Measurements from ENCODE around the gene ETV2.

The ETV2 gene

GRCh38 chr19:35612559-35613321 is 28.8 kb upstream of the ETV2 start, which contains the start of gene HAUS5:
TSS of gene HAUS5 (plus strand) at chr19:35612735. CDS start at chr19:35612795, 60 bp downstream.
- no peaks in the 10 kb centered on the region for H3K36me3 ChIP-seq (ENCODE audit: control insufficient read depth, insufficient read depth, low read length)
- H3K27me3 ChIP-seq (ENCODE audit: control insufficient read depth, insufficient read depth, low read length), result no peaks in the 10 kb centered on the region
- peak within 1 kb of the TSS; percentile 66 for H3K4me3 ChIP-seq (ENCODE audit: low read length)
- peak within 1 kb of the TSS; percentile 95 for H3K9ac ChIP-seq (ENCODE audit: low read length)
- peaks cover 13% of the 10 kb centered on the region for H3K4me1 ChIP-seq (ENCODE audit: control insufficient read depth, insufficient read depth, low read length)
- no peaks in the 10 kb centered on the region for H3K9me3 ChIP-seq (ENCODE audit: control insufficient read depth, low read length)

GRCh38 chr19:35613574-35613973 is 28.0 kb upstream of the ETV2 start:
- Histone ChIP-seq H3K9me3 (ENCODE audit: control insufficient read depth, low read length) (no peaks in the 10 kb centered on the region), H3K4me3 (ENCODE audit: low read length) (no peak overlapping the region), H3K9ac (ENCODE audit: low read length) (no peak overlapping the region), H3K27me3 (ENCODE audit: control insufficient read depth, insufficient read depth, low read length) (no peaks in the 10 kb centered on the region), H3K36me3 (ENCODE audit: control insufficient read depth, insufficient read depth, low read length) (no peaks in the 10 kb centered on the region), H3K4me1 (ENCODE audit: control insufficient read depth, insufficient read depth, low read length) (peaks cover 13% of the 10 kb centered on the region)

- H3K27me3 ChIP-seq (ENCODE audit: control insufficient read depth, insufficient read depth, low read length), result no peaks in the 10 kb centered on the region
- H3K36me3 ChIP-seq (ENCODE audit: control insufficient read depth, insufficient read depth, low read length), result no peaks in the 10 kb centered on the region
- no peaks in the 10 kb centered on the region for H3K9me3 ChIP-seq (ENCODE audit: control insufficient read depth, low read length)
- H3K9ac ChIP-seq (ENCODE audit: low read length), result no peak overlapping the region
- no peak overlapping the region for H3K4me3 ChIP-seq (ENCODE audit: low read length)
- H3K4me1 ChIP-seq (ENCODE audit: control insufficient read depth, insufficient read depth, low read length), result peaks cover 13% of the 10 kb centered on the region
Observed at GRCh38 chr19:35615036-35615435, 26.5 kb upstream of the ETV2 start.

- H3K4me1 ChIP-seq (ENCODE audit: control insufficient read depth, insufficient read depth, low read length), result no peaks in the 10 kb centered on the region
- no peak overlapping the region for H3K9ac ChIP-seq (ENCODE audit: low read length)
- H3K4me3 ChIP-seq (ENCODE audit: low read length), result no peak overlapping the region
- no peaks in the 10 kb centered on the region for H3K27me3 ChIP-seq (ENCODE audit: control insufficient read depth, insufficient read depth, low read length)
- no peaks in the 10 kb centered on the region for H3K9me3 ChIP-seq (ENCODE audit: control insufficient read depth, low read length)
- H3K36me3 ChIP-seq (ENCODE audit: control insufficient read depth, insufficient read depth, low read length), result no peaks in the 10 kb centered on the region
Observed at GRCh38 chr19:35618857-35619256, 22.7 kb upstream of the ETV2 start.

- H3K27me3 ChIP-seq (ENCODE audit: control insufficient read depth, insufficient read depth, low read length), result no peaks in the 10 kb centered on the region
- H3K9me3 ChIP-seq (ENCODE audit: control insufficient read depth, low read length), result no peaks in the 10 kb centered on the region
- H3K36me3 ChIP-seq (ENCODE audit: control insufficient read depth, insufficient read depth, low read length), result no peaks in the 10 kb centered on the region
Observed at GRCh38 chr19:35619290-35619923, 22.1 kb upstream of the ETV2 start.

GRCh38 chr19:35620001-35620400 is 21.5 kb upstream of the ETV2 start:
- H3K9ac ChIP-seq (ENCODE audit: low read length), result no peak overlapping the region
- no peaks in the 10 kb centered on the region for H3K9me3 ChIP-seq (ENCODE audit: control insufficient read depth, low read length)
- H3K4me3 ChIP-seq (ENCODE audit: low read length), result no peak overlapping the region
- no peaks in the 10 kb centered on the region for H3K27me3 ChIP-seq (ENCODE audit: control insufficient read depth, insufficient read depth, low read length)
- H3K4me1 ChIP-seq (ENCODE audit: control insufficient read depth, insufficient read depth, low read length), result no peaks in the 10 kb centered on the region
- H3K36me3 ChIP-seq (ENCODE audit: control insufficient read depth, insufficient read depth, low read length), result no peaks in the 10 kb centered on the region

More at GRCh38 chr19:35619290-35619923, 22.1 kb upstream of the ETV2 start:
- H3K4me3 ChIP-seq (ENCODE audit: low read length), result no peak overlapping the region
- H3K9ac ChIP-seq (ENCODE audit: low read length), result no peak overlapping the region
- H3K4me1 ChIP-seq (ENCODE audit: control insufficient read depth, insufficient read depth, low read length), result no peaks in the 10 kb centered on the region

- no peaks in the 10 kb centered on the region for H3K9me3 ChIP-seq (ENCODE audit: control insufficient read depth, low read length)
- H3K4me1 ChIP-seq (ENCODE audit: control insufficient read depth, insufficient read depth, low read length), result no peaks in the 10 kb centered on the region
- no peaks in the 10 kb centered on the region for H3K36me3 ChIP-seq (ENCODE audit: control insufficient read depth, insufficient read depth, low read length)
- H3K4me3 ChIP-seq (ENCODE audit: low read length), result no peak overlapping the region
- no peak overlapping the region for H3K9ac ChIP-seq (ENCODE audit: low read length)
- no peaks in the 10 kb centered on the region for H3K27me3 ChIP-seq (ENCODE audit: control insufficient read depth, insufficient read depth, low read length)
Observed at GRCh38 chr19:35621708-35622107, 19.8 kb upstream of the ETV2 start.

- H3K36me3 ChIP-seq (ENCODE audit: control insufficient read depth, insufficient read depth, low read length), result no peaks in the 10 kb centered on the region
- H3K27me3 ChIP-seq (ENCODE audit: control insufficient read depth, insufficient read depth, low read length), result no peaks in the 10 kb centered on the region
- H3K4me1 ChIP-seq (ENCODE audit: control insufficient read depth, insufficient read depth, low read length), result no peaks in the 10 kb centered on the region
- H3K9ac ChIP-seq (ENCODE audit: low read length), result no peak overlapping the region
- H3K9me3 ChIP-seq (ENCODE audit: control insufficient read depth, low read length), result no peaks in the 10 kb centered on the region
- H3K4me3 ChIP-seq (ENCODE audit: low read length), result no peak overlapping the region
Observed at GRCh38 chr19:35622750-35623149, 18.8 kb upstream of the ETV2 start.

GRCh38 chr19:35623327-35624010 is 18.1 kb upstream of the ETV2 start:
- Histone ChIP-seq H3K36me3 (ENCODE audit: control insufficient read depth, insufficient read depth, low read length) (no peaks in the 10 kb centered on the region), H3K4me3 (ENCODE audit: low read length) (no peak overlapping the region), H3K27me3 (ENCODE audit: control insufficient read depth, insufficient read depth, low read length) (no peaks in the 10 kb centered on the region), H3K4me1 (ENCODE audit: control insufficient read depth, insufficient read depth, low read length) (no peaks in the 10 kb centered on the region), H3K9me3 (ENCODE audit: control insufficient read depth, low read length) (no peaks in the 10 kb centered on the region), H3K9ac (ENCODE audit: low read length) (no peak overlapping the region)

- Histone ChIP-seq H3K36me3 (ENCODE audit: control insufficient read depth, insufficient read depth, low read length) (peaks cover 4% of the 10 kb centered on the region), H3K9ac (ENCODE audit: low read length) (peak overlapping the region; percentile 99), H3K27me3 (ENCODE audit: control insufficient read depth, insufficient read depth, low read length) (no peaks in the 10 kb centered on the region), H3K4me1 (ENCODE audit: control insufficient read depth, insufficient read depth, low read length) (peaks cover 5% of the 10 kb centered on the region), H3K4me3 (ENCODE audit: low read length) (peak overlapping the region; percentile 94), H3K9me3 (ENCODE audit: control insufficient read depth, low read length) (no peaks in the 10 kb centered on the region)
Observed at GRCh38 chr19:35628264-35628564, 13.3 kb upstream of the ETV2 start.

GRCh38 chr19:35628565-35629331 is 12.8 kb upstream of the ETV2 start, which contains the start of gene RBM42:
TSS of gene RBM42 (plus strand) at chr19:35629036. CDS start at chr19:35629154, 118 bp downstream.
- Histone ChIP-seq H3K9me3 (ENCODE audit: control insufficient read depth, low read length) (no peaks in the 10 kb centered on the region), H3K4me3 (ENCODE audit: low read length) (peak within 1 kb of the TSS; percentile 94), H3K36me3 (ENCODE audit: control insufficient read depth, insufficient read depth, low read length) (peaks cover 7% of the 10 kb centered on the region), H3K27me3 (ENCODE audit: control insufficient read depth, insufficient read depth, low read length) (no peaks in the 10 kb centered on the region), H3K4me1 (ENCODE audit: control insufficient read depth, insufficient read depth, low read length) (peaks cover 5% of the 10 kb centered on the region), H3K9ac (ENCODE audit: low read length) (peak within 1 kb of the TSS; percentile 99)

GRCh38 chr19:35629332-35629633 is 12.3 kb upstream of the ETV2 start:
- Histone ChIP-seq H3K36me3 (ENCODE audit: control insufficient read depth, insufficient read depth, low read length) (peaks cover 7% of the 10 kb centered on the region), H3K4me3 (ENCODE audit: low read length) (peak overlapping the region; percentile 94), H3K9ac (ENCODE audit: low read length) (peak overlapping the region; percentile 99), H3K4me1 (ENCODE audit: control insufficient read depth, insufficient read depth, low read length) (peaks cover 5% of the 10 kb centered on the region), H3K27me3 (ENCODE audit: control insufficient read depth, insufficient read depth, low read length) (no peaks in the 10 kb centered on the region), H3K9me3 (ENCODE audit: control insufficient read depth, low read length) (no peaks in the 10 kb centered on the region)
